ENCODE data around the gene INPP5D. TPM values are rescaled to one million over a fixed set of nuclear protein-coding genes. Genes with fewer than 3 reads are reported as not detected.

The INPP5D gene
- total and polyA plus RNA-seq, 2 donors (not counting 1 experiment from before 2014, with no cell fraction given) = 152 to 444 TPM

GRCh38 chr2:233131936-233132720 lies 72.0 kb downstream of the INPP5D start:
- no peak for ATAC-seq (ENCODE audit: low read depth)
- ChIA-PET CTCF (interaction anchor here (0.8 to 1.1 kb wide), 3 partner anchors 49 to 278 kb away, joined by 3 to 4 read pairs (median 3); no protein-coding TSS in a partner anchor), POLR2A (interaction anchor here (0.6 kb wide), 1 partner anchor 59 kb away, joined by 4 read pairs; no protein-coding TSS in a partner anchor)
- H3K9me3 Mint-ChIP-seq (ENCODE audit: insufficient read depth) = no peaks in the 10 kb centered on the region
- no peak for DNase-seq
- Histone ChIP-seq H3K27ac (ENCODE audit: low read length in 2 of 2) (peak overlapping the region in 1 of 2 donors; percentile 30), H3K36me3 (replicated peaks in 1 of 2; ENCODE audit: control extremely low read depth in 1 of 2, control insufficient read depth in 1 of 2, extremely low read depth in 1 of 2, insufficient read depth in 2 of 2, low read length in 1 of 2) (peaks cover 8 to 95% of the 10 kb centered on the region in 2 experiments), H3K4me2 (replicated peaks; ENCODE audit: low read depth, low read length, poor library complexity, severe bottlenecking) (no peak overlapping the region), H3K79me2 (ENCODE audit: control insufficient read depth, insufficient read depth, low read length) (peaks cover 92% of the 10 kb centered on the region), H4K20me1 (ENCODE audit: control insufficient read depth, insufficient read depth, low read length, poor library complexity, severe bottlenecking) (peaks cover 69% of the 10 kb centered on the region), H3K9me3 (ENCODE audit: control extremely low read depth in 1 of 3, control insufficient read depth in 2 of 3, insufficient read depth in 1 of 3, low read length in 2 of 3) (peaks cover 0 to 2% (median 0%) of the 10 kb centered on the region in 3 donors), H2AFZ (ENCODE audit: insufficient read depth, low read depth, low read length, poor library complexity, severe bottlenecking) (no peak overlapping the region), H3K9ac (ENCODE audit: low read length) (no peak overlapping the region), H3K27me3 (replicated peaks in 1 of 4; ENCODE audit: control extremely low read depth in 1 of 4, control insufficient read depth in 3 of 4, insufficient read depth in 4 of 4, low read length in 3 of 4) (no peaks in the 10 kb centered on the region), H3K4me1 (ENCODE audit: control insufficient read depth in 2 of 2, insufficient read depth in 2 of 2, low read length in 2 of 2) (peaks cover 8 to 12% of the 10 kb centered on the region in 2 donors), H3K4me3 (ENCODE audit: control extremely low read depth in 1 of 5, extremely low read depth in 1 of 5, insufficient read depth in 1 of 5, low read depth in 2 of 5, low read length in 4 of 5) (no peak overlapping the region)
- intact Hi-C loops (cut with micrococcal nuclease) = no loop called here
- no peaks in the 10 kb centered on the region for H3K27me3 Mint-ChIP-seq
- H3K27ac Mint-ChIP-seq = peak overlapping the region; percentile 27
- TF ChIP-seq, protein P1, sequence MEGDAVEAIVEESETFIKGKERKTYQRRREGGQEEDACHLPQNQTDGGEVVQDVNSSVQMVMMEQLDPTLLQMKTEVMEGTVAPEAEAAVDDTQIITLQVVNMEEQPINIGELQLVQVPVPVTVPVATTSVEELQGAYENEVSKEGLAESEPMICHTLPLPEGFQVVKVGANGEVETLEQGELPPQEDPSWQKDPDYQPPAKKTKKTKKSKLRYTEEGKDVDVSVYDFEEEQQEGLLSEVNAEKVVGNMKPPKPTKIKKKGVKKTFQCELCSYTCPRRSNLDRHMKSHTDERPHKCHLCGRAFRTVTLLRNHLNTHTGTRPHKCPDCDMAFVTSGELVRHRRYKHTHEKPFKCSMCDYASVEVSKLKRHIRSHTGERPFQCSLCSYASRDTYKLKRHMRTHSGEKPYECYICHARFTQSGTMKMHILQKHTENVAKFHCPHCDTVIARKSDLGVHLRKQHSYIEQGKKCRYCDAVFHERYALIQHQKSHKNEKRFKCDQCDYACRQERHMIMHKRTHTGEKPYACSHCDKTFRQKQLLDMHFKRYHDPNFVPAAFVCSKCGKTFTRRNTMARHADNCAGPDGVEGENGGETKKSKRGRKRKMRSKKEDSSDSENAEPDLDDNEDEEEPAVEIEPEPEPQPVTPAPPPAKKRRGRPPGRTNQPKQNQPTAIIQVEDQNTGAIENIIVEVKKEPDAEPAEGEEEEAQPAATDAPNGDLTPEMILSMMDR (IDR thresholded peaks at IDR 0.05) = no peak
- no peak for TF ChIP-seq EZH2 (IDR thresholded peaks at IDR 0.05; ENCODE audit: borderline replicate concordance, insufficient read depth, low read depth, low read length, poor library complexity, severe bottlenecking)
- no peak overlapping the region for H3K4me3 Mint-ChIP-seq
- 100% methylated on average over 3 of the region's 9 CpGs for WGBS (ENCODE audit: insufficient coverage)
- H3K4me1 Mint-ChIP-seq = peaks cover 11% of the 10 kb centered on the region

- H3K4me3 Mint-ChIP-seq = no peak overlapping the region
- CTCF ChIA-PET = interaction anchor here (0.7 kb wide), 3 partner anchors 8 to 1974 kb away, joined by 3 to 6 read pairs (median 3); no protein-coding TSS in a partner anchor
These were observed 73.1 kb downstream of the INPP5D start for GRCh38 chr2:233133239-233133638.

More at GRCh38 chr2:233133239-233133638, 73.1 kb downstream of the INPP5D start:
- H3K36me3 ChIP-seq (replicated peaks in 1 of 2; ENCODE audit: control extremely low read depth in 1 of 2, control insufficient read depth in 1 of 2, extremely low read depth in 1 of 2, insufficient read depth in 2 of 2, low read length in 1 of 2) = peaks cover 7 to 87% of the 10 kb centered on the region in 2 experiments
- no peak for ATAC-seq (ENCODE audit: low read depth)
- intact Hi-C loops (cut with micrococcal nuclease) = no loop called here
- Mint-ChIP-seq H3K27me3 (no peaks in the 10 kb centered on the region), H3K4me1 (peaks cover 11% of the 10 kb centered on the region), H3K9me3 (ENCODE audit: insufficient read depth) (no peaks in the 10 kb centered on the region), H3K27ac (peak overlapping the region; percentile 71)
- peaks cover 0 to 2% (median 0%) of the 10 kb centered on the region in 3 donors for H3K9me3 ChIP-seq (ENCODE audit: control extremely low read depth in 1 of 3, control insufficient read depth in 2 of 3, insufficient read depth in 1 of 3, low read length in 2 of 3)
- POLR2A ChIA-PET = interaction anchor here (1.2 kb wide), 1 partner anchor 73 kb away, joined by 4 read pairs; the partner anchor contains the start of gene INPP5D
- H3K79me2 ChIP-seq (ENCODE audit: control insufficient read depth, insufficient read depth, low read length) = peaks cover 83% of the 10 kb centered on the region
- no peak overlapping the region for H3K4me3 ChIP-seq (ENCODE audit: control extremely low read depth in 1 of 5, extremely low read depth in 1 of 5, insufficient read depth in 1 of 5, low read depth in 2 of 5, low read length in 4 of 5)
- H2AFZ ChIP-seq (ENCODE audit: insufficient read depth, low read depth, low read length, poor library complexity, severe bottlenecking) = no peak overlapping the region
- H3K4me1 ChIP-seq (ENCODE audit: control insufficient read depth in 2 of 2, insufficient read depth in 2 of 2, low read length in 2 of 2) = peaks cover 8 to 12% of the 10 kb centered on the region in 2 donors
- no peak overlapping the region for H3K4me2 ChIP-seq (replicated peaks; ENCODE audit: low read depth, low read length, poor library complexity, severe bottlenecking)
- H3K9ac ChIP-seq (ENCODE audit: low read length) = no peak overlapping the region
- peaks cover 58% of the 10 kb centered on the region for H4K20me1 ChIP-seq (ENCODE audit: control insufficient read depth, insufficient read depth, low read length, poor library complexity, severe bottlenecking)
- DNase-seq = no peak
- peak overlapping the region in 1 of 2 donors; percentile 38 for H3K27ac ChIP-seq (ENCODE audit: low read length in 2 of 2)
- TF ChIP-seq, protein P1 (IDR thresholded peaks at IDR 0.05) = no peak
- TF ChIP-seq EZH2 (IDR thresholded peaks at IDR 0.05; ENCODE audit: borderline replicate concordance, insufficient read depth, low read depth, low read length, poor library complexity, severe bottlenecking) = no peak
- WGBS (ENCODE audit: insufficient coverage) = no CpG with 5 or more reads among the region's 1 CpG
- no peaks in the 10 kb centered on the region for H3K27me3 ChIP-seq (replicated peaks in 1 of 4; ENCODE audit: control extremely low read depth in 1 of 4, control insufficient read depth in 3 of 4, insufficient read depth in 4 of 4, low read length in 3 of 4)
